ENCODE measurements around the gene TXNRD2.
A peak's percentile ranks its signal among the peaks of the same experiment; 100 is the strongest.

TXNRD2 gene

DNA sequence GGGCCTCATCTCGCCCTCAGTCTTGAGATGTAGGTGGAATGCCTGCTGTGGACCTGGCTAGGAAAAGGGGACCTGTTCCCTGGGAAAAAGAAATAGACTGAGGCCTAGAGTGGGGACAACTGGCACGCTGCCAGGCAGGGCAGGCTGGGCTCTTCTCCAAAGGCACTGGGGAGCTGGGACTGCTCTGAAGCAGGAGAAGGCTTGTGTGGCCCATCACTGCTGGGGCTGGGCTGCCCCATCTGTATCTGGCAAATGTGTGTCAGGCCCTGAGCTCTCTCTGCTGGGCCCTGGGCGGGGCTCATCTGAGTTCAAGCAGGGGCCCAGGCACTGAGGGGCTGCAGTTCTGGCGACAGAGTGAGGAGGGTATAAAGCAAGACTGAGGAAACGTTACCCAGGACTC, 42.1 kb upstream of the TXNRD2 start:
- TF ChIP-seq TCF12 (IDR thresholded peaks at IDR 0.05; ENCODE audit: low read depth): no peak
- TF ChIP-seq EGR1 (IDR thresholded peaks at IDR 0.05): no peak
- TF ChIP-seq TAF1 (IDR thresholded peaks at IDR 0.05; ENCODE audit: low read depth): no peak
- no peak for TF ChIP-seq REST (IDR thresholded peaks at IDR 0.05; ENCODE audit: low read depth)
- no peak for TF ChIP-seq TEAD4 (IDR thresholded peaks at IDR 0.05)
- peak; percentile 90 for TF ChIP-seq NFIC (IDR thresholded peaks at IDR 0.05)
- no peak for TF ChIP-seq CEBPB (IDR thresholded peaks at IDR 0.05)

- TF ChIP-seq TAF1 (IDR thresholded peaks at IDR 0.05; ENCODE audit: low read depth): no peak; the same call in 1 of the 2 replicates
- no peak for TF ChIP-seq RAD21 (IDR thresholded peaks at IDR 0.05; ENCODE audit: low read depth)
- no peak; the same call in 1 of the 2 replicates for TF ChIP-seq CEBPB (IDR thresholded peaks at IDR 0.05)
- TF ChIP-seq, protein P1, sequence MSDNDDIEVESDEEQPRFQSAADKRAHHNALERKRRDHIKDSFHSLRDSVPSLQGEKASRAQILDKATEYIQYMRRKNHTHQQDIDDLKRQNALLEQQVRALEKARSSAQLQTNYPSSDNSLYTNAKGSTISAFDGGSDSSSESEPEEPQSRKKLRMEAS (IDR thresholded peaks at IDR 0.05): peak; percentile 91
- no peak for TF ChIP-seq REST (IDR thresholded peaks at IDR 0.05; ENCODE audit: low read depth)
- TF ChIP-seq TCF12 (IDR thresholded peaks at IDR 0.05; ENCODE audit: low read depth): peak; percentile 90
- TF ChIP-seq ZBTB7A (IDR thresholded peaks at IDR 0.05; ENCODE audit: low read depth): peak; percentile 97
- TF ChIP-seq FOXM1 (IDR thresholded peaks at IDR 0.05; ENCODE audit: borderline replicate concordance, low read depth): peak; percentile 78; the same call in 1 of the 2 replicates
- TF ChIP-seq YY1 (IDR thresholded peaks at IDR 0.05; ENCODE audit: low read depth): 0 out of 2 replicates have a peak, but pooled peaks have one; percentile 19
- TF ChIP-seq TEAD4 (IDR thresholded peaks at IDR 0.05): peak; percentile 88
- no peak for TF ChIP-seq CREB1 (IDR thresholded peaks at IDR 0.05; ENCODE audit: low read depth)
- peak; percentile 87 for TF ChIP-seq EP300 (IDR thresholded peaks at IDR 0.05; ENCODE audit: borderline replicate concordance)
- peak; percentile 61 for TF ChIP-seq EGR1 (IDR thresholded peaks at IDR 0.05)
- peak; percentile 93 for TF ChIP-seq NFIC (IDR thresholded peaks at IDR 0.05)
- peak; percentile 69 for TF ChIP-seq USF1 (IDR thresholded peaks at IDR 0.05)
Observed at GRCh38 chr22:19982991-19983578, 41.5 kb upstream of the TXNRD2 start.

DNA sequence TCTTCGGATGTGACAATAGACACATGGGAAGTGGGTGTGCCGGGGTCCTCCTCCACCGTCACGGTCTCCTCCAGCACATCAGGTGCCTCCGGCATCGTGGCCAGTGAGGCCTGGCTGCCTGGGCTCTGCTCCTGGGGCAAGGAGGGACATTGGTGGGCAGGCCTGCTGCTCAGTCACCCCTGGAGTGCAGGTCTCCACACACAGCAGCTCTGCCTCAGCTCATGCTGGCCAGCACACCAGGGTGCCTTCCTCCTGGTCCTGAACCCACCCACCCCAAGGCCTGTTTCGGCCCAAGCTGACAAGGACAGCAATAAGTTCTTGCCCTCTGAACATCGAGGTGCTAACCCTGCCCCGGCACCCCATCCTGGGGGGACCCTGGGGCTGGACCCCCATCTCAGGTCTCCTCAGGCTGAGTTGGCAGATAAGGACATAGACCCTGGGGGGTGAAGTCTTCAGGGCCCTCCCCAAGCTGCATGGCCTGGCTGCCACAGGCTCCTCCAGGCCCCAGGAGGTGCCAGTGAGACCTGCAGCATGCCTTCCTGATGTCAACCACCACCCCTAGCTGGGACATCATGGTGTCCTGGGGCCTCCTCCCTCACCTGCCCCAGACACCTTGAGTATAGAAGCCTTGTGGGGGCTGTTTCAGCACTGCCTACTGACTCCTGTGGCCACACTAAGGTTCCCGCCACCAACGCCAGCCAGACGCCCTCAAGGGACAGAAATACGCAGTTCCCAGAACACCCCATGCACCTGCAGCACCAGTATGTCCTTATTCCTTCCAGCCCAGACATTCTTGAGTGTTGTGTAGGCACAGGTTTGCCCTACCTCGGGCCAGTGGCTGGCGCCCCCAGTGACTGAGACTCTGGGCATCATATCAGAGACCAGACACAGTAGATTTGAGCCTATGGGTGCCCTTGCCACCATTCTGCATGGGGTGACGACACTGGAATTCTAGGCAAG, 40.6 kb upstream of the TXNRD2 start:
- TF ChIP-seq TAF1 (IDR thresholded peaks at IDR 0.05; ENCODE audit: low read depth): no peak
- peak; percentile 58 for TF ChIP-seq TCF12 (IDR thresholded peaks at IDR 0.05; ENCODE audit: low read depth)
- TF ChIP-seq EP300 (IDR thresholded peaks at IDR 0.05; ENCODE audit: borderline replicate concordance): peak; percentile 63
- TF ChIP-seq YY1 (IDR thresholded peaks at IDR 0.05; ENCODE audit: low read depth): no peak
- TF ChIP-seq EGR1 (IDR thresholded peaks at IDR 0.05): no peak
- no peak for TF ChIP-seq CEBPB (IDR thresholded peaks at IDR 0.05)
- TF ChIP-seq, protein P1 (IDR thresholded peaks at IDR 0.05): peak; percentile 65
- no peak for TF ChIP-seq RAD21 (IDR thresholded peaks at IDR 0.05; ENCODE audit: low read depth)
- TF ChIP-seq CREB1 (IDR thresholded peaks at IDR 0.05; ENCODE audit: low read depth): no peak

GRCh38 chr22:19981171-19981960, 39.7 kb upstream of the TXNRD2 start:
- TF ChIP-seq EP300 (IDR thresholded peaks at IDR 0.05; ENCODE audit: borderline replicate concordance) (no peak), RAD21 (IDR thresholded peaks at IDR 0.05; ENCODE audit: low read depth) (no peak; the same call in 1 of the 2 replicates), NFIC (IDR thresholded peaks at IDR 0.05) (no peak)
- TF ChIP-seq, protein P1 (IDR thresholded peaks at IDR 0.05): no peak; the same call in 1 of the 2 replicates

- TF ChIP-seq YY1 (IDR thresholded peaks at IDR 0.05; ENCODE audit: low read depth): no peak
- TF ChIP-seq NFIC (IDR thresholded peaks at IDR 0.05): 0 out of 2 replicates have a peak, but pooled peaks have one; percentile 6
- peak; percentile 35; the same call in 1 of the 2 replicates for TF ChIP-seq EP300 (IDR thresholded peaks at IDR 0.05; ENCODE audit: borderline replicate concordance)
- no peak for TF ChIP-seq FOXM1 (IDR thresholded peaks at IDR 0.05; ENCODE audit: borderline replicate concordance, low read depth)
Observed at GRCh38 chr22:19980766-19981165, 39.1 kb upstream of the TXNRD2 start.

All from Ishikawa (cell line).